Globus pallidus (tissue), 1 donor: ENCODE measurements around the gene ARHGEF17.
"Not testable (repeated sequence)": the region's sequence is repeated elsewhere in the genome, so short reads cannot be mapped to it uniquely, and the experiment has no call there.

Experiments used
- DNase-seq: peaks from one replicate; pipeline ENCODE4 v3.0.0-alpha.2; 2015; ENCODE audit warnings: low spot score

Gene ARHGEF17, protein sequence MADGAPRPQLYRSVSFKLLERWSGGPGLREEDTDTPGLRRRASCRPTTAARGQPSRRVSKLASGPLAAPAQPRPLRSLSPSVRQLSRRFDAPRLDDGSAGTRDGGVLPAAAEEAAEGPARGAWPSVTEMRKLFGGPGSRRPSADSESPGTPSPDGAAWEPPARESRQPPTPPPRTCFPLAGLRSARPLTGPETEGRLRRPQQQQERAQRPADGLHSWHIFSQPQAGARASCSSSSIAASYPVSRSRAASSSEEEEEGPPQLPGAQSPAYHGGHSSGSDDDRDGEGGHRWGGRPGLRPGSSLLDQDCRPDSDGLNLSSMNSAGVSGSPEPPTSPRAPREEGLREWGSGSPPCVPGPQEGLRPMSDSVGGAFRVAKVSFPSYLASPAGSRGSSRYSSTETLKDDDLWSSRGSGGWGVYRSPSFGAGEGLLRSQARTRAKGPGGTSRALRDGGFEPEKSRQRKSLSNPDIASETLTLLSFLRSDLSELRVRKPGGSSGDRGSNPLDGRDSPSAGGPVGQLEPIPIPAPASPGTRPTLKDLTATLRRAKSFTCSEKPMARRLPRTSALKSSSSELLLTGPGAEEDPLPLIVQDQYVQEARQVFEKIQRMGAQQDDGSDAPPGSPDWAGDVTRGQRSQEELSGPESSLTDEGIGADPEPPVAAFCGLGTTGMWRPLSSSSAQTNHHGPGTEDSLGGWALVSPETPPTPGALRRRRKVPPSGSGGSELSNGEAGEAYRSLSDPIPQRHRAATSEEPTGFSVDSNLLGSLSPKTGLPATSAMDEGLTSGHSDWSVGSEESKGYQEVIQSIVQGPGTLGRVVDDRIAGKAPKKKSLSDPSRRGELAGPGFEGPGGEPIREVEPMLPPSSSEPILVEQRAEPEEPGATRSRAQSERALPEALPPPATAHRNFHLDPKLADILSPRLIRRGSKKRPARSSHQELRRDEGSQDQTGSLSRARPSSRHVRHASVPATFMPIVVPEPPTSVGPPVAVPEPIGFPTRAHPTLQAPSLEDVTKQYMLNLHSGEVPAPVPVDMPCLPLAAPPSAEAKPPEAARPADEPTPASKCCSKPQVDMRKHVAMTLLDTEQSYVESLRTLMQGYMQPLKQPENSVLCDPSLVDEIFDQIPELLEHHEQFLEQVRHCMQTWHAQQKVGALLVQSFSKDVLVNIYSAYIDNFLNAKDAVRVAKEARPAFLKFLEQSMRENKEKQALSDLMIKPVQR (N-terminal part only)

DNA sequence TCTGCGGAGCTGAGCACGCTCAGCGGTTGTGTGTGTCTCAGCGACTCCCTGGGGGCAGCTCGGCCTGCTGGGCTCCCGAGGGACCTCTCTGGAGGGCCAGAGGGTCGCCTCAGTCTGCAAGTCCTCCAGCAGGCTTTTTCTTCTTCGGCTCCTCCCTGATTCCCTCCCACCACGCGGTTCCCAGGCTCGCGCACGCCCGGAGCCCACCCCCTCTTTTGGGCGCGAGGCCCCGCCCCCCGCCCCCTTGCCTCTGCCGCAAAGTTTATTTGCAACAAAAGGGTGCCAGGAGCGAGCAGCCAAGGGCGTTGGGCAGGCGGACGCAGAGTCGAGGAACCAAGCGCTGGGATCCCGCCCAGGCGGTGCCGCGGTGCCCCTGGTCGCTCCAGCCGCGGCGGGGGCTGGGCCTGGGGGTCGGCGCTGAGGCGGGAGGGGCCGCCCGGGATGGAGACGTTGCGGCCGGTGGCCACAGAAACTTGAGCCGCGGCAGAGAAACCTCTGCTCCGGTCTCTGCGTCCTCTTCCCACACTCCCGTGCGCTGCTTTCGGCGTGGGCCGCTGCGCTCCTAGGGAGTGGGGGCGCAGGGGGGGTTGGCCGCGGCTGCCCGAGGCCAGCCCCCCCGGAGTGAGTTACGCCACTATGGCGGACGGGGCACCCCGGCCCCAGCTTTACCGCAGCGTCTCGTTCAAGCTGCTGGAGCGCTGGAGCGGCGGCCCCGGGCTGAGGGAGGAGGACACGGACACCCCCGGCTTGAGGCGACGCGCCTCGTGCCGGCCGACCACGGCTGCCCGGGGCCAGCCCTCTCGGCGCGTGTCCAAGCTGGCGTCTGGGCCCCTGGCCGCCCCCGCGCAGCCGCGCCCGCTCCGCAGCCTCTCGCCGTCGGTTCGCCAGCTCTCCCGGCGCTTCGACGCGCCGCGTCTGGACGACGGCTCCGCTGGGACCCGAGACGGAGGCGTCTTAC, at the start of gene ARHGEF17:
Gene ARHGEF17 (plus strand): TSS at position 274 of the 958 bp plus-strand sequence. CDS start 363 bp downstream, at position 637.
- DNase-seq, result peak; percentile 53

- no peak for DNase-seq
These were observed 48.5 kb upstream of the ARHGEF17 start for GRCh38 chr11:73259406-73260126.

DNA sequence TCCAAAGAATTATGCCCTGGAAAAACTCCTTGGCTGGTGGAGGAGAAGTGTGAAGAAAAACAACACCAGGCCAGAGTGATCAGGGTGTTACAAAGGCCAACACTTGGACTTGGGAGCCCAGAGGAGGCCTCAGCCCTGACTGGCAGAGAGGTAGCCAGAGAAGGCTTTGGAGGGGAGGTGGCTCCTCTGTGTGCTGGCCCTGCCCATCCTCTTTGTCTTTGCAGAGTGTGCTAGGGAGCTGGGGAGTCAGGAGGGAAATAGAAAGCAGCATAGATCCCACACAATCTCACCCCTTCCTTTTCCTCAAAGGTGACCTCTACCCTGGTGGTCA, 48.0 kb upstream of the ARHGEF17 start:
- no peak for DNase-seq

- DNase-seq, result no peak
These were observed 45.1 kb upstream of the ARHGEF17 start for GRCh38 chr11:73262851-73263495.

DNA sequence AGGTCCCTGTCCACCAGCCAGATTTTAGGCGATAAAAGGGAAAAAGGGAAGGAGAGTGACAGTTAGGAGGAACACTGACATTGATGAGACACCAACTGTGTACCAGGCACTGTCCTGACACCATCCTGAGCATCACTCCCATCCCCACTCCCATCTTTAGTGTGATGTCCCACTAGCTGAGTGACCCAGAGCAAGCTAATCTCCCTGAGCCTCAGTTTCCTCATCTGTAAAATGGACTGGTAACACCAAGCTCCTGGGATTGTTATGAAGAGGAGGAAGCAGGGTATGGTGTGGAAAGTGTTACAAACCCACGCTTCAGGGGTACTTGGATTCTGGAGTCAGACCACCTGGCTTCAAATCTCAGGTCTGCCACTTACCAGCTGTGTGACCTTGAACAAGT, 44.4 kb upstream of the ARHGEF17 start:
- no peak for DNase-seq

GRCh38 chr11:73265278-73265810, 42.7 kb upstream of the ARHGEF17 start:
- no peak for DNase-seq

DNA sequence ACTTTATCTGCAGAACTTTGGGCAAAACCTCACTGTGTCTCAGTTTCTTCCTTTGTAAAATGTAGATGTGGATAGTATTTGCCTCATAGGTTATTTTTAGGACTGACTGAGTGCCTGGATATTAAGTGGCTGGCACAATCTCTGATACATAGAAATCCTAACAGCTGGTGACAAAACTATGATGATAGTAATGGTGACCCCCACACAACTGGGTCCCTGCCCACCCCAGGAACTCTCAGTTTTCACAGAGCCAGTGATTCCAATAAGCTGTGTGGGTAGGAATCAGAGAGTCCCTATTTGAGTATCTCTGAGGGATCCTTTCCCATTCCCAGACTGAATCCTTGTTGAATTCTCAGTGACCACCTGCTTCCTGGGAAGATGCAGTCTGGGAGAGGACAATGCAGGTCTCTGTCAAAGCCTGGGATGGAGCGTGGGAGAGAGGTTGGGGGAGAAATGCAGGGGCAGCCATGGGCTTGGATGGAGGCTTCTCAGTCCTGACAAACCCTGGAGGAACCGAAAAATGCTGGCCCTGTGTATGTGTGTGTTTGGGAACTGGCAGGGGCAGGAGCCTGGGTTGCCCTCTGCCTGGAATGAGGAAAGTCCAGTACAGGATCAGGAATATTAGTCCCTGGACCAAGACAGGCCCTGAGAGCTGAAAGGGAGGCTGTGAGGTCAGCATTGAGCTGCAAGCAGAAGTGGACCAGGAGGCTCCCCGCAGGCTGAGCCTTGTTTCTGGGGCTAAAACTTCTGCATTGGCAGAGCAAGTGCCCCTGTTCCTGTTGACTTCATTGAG, 42.0 kb upstream of the ARHGEF17 start:
- DNase-seq, result no peak

DNA sequence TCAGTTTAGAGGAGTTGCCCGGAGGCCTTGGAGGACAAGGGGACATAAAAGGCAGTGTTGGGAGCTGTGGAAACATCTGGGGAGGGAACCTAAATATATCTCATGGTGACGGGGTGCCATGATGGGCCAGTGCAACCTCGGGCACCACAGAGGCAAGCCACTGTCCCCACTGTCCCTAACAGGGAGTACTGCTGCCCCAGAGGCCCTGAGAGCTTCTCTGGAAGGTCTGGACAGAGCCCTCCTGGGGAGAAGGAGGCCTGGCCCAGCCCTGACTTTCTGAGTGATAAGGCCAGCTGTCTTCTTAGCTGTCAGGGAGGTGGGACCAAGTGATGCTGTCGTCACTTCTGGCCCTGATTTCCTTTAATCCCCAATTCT, 41.4 kb upstream of the ARHGEF17 start:
- DNase-seq, result no peak

- DNase-seq, result no peak
These were observed 40.8 kb upstream of the ARHGEF17 start for GRCh38 chr11:73267122-73267846.

DNA sequence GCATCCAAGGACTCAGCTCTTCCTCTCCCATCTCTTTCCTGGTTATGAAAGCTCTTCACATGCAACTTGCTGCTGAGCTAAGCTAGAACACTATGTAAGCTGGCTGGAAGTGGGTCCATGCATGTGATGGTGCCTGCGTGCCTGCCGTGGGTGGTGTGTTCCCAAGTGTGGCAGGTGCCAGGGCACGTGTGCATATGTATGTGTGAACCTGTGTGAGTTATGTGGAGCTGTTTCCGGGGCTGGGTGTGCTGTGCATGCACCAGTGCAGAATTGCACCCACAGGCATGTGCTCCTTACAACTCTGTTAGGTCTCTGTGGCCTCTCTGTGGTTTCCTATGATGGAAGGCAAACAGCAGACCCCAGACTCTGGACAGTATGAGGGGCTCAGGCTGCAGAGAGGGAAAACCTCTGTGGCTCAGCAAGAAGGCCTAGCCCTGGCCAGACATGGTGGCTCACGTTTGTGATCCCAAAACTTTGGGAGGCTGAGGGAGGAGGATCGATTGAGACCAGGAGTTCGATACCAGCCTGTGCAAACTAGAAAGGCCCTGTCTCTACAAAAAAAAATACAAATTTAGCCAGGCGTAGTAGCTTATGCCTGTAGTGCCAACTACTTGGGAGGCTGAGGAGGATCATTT, 40.1 kb upstream of the ARHGEF17 start:
- no peak for DNase-seq

GRCh38 chr11:73268671-73269271, 39.3 kb upstream of the ARHGEF17 start:
- no peak for DNase-seq

DNA sequence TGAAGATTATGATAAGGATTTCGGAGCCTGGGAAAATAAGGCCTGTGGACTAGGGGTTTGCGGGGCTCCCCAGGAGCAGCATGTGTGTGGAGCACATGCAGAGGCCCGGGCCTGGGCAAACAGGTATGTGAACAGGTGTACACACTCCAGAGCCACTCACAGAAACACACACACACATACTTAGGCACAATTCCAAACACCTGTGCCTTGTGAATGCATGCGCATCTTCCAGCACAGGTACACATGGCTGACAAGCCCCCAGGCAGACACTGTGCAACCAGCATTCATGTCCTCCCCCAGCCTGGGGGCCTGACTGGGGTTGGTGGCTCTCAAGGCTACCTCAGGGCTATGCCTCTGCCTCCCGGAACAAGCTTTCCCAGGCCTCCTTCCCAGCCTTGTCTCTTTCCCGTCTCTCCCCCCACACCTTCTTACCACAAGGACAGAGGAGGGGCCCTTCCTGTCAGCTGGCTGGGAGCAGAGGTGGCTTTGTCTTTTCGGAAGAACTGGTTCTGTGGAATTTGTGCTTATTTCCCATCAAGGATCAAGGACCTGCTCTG, 38.5 kb upstream of the ARHGEF17 start:
- DNase-seq, result no peak

DNA sequence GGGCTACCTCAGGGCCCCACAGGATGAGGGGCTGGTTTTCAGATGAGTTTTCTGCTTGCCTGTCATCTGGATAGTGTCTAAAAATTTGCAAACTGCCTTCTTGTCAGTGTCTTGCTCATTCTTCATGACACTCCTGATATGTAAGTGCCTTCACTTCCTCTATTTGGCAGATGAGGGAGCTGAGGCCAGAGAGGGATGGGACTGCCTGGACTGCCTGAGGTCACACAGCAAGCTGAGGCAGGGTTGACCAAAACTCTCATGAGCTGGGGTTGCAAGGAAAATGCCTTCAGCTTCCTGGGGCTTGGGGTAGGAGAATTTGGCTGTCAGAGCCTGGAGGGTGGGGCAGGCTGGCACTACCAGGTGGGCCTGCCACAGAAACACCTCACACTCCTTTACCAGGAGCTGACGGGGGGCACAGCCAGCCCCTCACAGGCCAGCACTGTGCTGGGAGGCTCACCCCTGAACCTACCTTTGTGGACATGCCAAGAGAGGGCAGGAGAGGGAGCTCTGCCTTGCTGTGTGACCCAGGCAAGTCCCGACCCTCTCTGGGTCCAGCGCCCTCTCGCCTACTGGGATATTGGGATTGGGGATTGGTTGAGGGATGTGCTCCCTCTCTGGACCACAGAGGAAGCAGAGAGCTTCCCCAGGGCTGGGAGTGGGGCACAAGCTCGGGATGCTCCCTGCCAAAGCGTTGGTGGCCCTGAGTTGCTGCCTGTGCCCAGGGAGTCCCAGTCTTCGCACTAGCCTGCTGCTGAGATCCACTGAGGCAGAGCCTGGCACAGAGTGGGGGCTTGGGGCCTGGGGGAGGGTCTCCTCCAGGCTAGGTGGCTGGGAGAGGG, 37.8 kb upstream of the ARHGEF17 start:
- DNase-seq, result no peak

GRCh38 chr11:73270855-73271477, 37.1 kb upstream of the ARHGEF17 start:
- DNase-seq, result no peak

DNA sequence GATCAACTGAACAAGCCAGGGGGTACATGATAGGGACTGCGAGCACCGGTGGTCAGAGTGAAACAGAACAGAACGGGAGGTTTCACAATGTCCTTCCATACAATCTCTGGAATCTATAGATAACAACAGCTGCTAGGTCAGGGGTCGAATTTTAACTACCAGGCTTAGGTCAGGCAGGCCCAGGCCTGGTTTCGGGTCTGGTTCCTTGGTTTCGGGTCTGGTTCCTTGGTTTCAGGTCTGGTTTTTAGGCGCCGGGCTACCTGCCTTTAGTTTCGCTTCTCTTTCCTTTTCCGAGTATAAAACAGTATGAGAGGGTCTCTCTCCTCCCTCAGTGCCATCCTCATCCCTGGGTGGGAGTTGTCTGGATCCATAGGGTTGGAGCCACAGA, 36.6 kb upstream of the ARHGEF17 start:
- not testable (repeated sequence) for DNase-seq
